Osteocyte (in vitro differentiated cells): Measurements from ENCODE around the gene CHFR. TPM values are rescaled to one million over a fixed set of nuclear protein-coding genes. Genes with fewer than 3 reads are reported as not detected.

Experiments
- DNase-seq: peaks from one replicate; pipeline ENCODE4 v3.0.0; 2021; ENCODE audit warnings: mixed read lengths; ENCODE audit not compliant: unreplicated experiment; ENCODE audit errors: extremely low spot score
- H3K27ac Mint-ChIP-seq: one replicate; pipeline ENCODE4 v1.8.0; 2021; ENCODE audit warnings: mild to moderate bottlenecking, mixed read lengths; ENCODE audit not compliant: unreplicated experiment
- H3K27me3 Mint-ChIP-seq: one replicate; pipeline ENCODE4 v1.8.0; 2021; ENCODE audit warnings: mixed read lengths; ENCODE audit not compliant: unreplicated experiment
- H3K36me3 Mint-ChIP-seq: one replicate; pipeline ENCODE4 v1.8.0; 2021; ENCODE audit warnings: mixed read lengths; ENCODE audit not compliant: unreplicated experiment
- H3K4me1 Mint-ChIP-seq: one replicate; pipeline ENCODE4 v1.8.0; 2021; ENCODE audit warnings: mixed read lengths; ENCODE audit not compliant: unreplicated experiment
- H3K4me3 Mint-ChIP-seq: one replicate; pipeline ENCODE4 v1.8.0; 2021; ENCODE audit warnings: mild to moderate bottlenecking, moderate library complexity, mixed read lengths; ENCODE audit not compliant: unreplicated experiment
- H3K9me3 Mint-ChIP-seq: one replicate; pipeline ENCODE4 v1.8.0; 2021; ENCODE audit warnings: mixed read lengths; ENCODE audit not compliant: unreplicated experiment
- total RNA-seq: library from RNA; stranded (reverse); gene quantifications from 2 replicates; pipeline ENCODE4 v1.2.1, GENCODE V29; 2021
- TF ChIP-seq, protein P1 (sequence below): fragments of 200-600 bp; sonication (generic); IDR thresholded peaks from 2 replicates; pipeline ENCODE4 v1.5.0; 2021; ENCODE audit warnings: antibody characterized with exemption, mild to moderate bottlenecking, moderate library complexity

The CHFR gene
- total RNA-seq, 1 donor from 2014 or later = 58.4 TPM

GRCh38 chr12:132824053-132824452, 63.4 kb downstream of the CHFR start:
- no peak overlapping the region for H3K4me3 Mint-ChIP-seq
- H3K9me3 Mint-ChIP-seq = no peaks in the 10 kb centered on the region
- peaks cover 52% of the 10 kb centered on the region for H3K36me3 Mint-ChIP-seq
- H3K4me1 Mint-ChIP-seq = peaks cover 27% of the 10 kb centered on the region
- TF ChIP-seq, protein P1, sequence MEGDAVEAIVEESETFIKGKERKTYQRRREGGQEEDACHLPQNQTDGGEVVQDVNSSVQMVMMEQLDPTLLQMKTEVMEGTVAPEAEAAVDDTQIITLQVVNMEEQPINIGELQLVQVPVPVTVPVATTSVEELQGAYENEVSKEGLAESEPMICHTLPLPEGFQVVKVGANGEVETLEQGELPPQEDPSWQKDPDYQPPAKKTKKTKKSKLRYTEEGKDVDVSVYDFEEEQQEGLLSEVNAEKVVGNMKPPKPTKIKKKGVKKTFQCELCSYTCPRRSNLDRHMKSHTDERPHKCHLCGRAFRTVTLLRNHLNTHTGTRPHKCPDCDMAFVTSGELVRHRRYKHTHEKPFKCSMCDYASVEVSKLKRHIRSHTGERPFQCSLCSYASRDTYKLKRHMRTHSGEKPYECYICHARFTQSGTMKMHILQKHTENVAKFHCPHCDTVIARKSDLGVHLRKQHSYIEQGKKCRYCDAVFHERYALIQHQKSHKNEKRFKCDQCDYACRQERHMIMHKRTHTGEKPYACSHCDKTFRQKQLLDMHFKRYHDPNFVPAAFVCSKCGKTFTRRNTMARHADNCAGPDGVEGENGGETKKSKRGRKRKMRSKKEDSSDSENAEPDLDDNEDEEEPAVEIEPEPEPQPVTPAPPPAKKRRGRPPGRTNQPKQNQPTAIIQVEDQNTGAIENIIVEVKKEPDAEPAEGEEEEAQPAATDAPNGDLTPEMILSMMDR = no peak
- no peak overlapping the region for H3K27ac Mint-ChIP-seq
- H3K27me3 Mint-ChIP-seq = no peaks in the 10 kb centered on the region
- no peak for DNase-seq

DNA sequence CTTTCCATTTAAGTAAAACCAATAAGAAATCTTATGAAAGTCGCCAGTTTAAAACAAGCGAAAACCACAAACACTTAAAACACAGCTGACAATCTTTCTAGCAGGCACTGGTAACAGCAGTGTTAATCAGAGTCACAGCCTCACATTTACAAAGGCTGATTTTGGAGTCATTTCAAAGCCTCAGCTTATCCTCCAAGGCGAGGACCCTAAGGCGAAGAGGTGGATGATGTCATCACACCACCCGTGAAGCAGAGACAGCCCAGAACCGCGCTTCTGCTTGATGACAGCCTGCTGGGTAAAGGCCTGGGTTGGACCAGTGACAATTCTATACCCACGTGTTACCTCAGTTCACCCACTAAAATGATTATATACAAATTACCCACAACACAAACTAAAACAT, 68.8 kb downstream of the CHFR start:
- peaks cover 39% of the 10 kb centered on the region for H3K36me3 Mint-ChIP-seq
- no peak overlapping the region for H3K4me3 Mint-ChIP-seq
- TF ChIP-seq, protein P1 = no peak
- H3K27me3 Mint-ChIP-seq = no peaks in the 10 kb centered on the region
- no peak overlapping the region for H3K27ac Mint-ChIP-seq
- DNase-seq = no peak
- H3K4me1 Mint-ChIP-seq = no peaks in the 10 kb centered on the region
- no peaks in the 10 kb centered on the region for H3K9me3 Mint-ChIP-seq

DNA sequence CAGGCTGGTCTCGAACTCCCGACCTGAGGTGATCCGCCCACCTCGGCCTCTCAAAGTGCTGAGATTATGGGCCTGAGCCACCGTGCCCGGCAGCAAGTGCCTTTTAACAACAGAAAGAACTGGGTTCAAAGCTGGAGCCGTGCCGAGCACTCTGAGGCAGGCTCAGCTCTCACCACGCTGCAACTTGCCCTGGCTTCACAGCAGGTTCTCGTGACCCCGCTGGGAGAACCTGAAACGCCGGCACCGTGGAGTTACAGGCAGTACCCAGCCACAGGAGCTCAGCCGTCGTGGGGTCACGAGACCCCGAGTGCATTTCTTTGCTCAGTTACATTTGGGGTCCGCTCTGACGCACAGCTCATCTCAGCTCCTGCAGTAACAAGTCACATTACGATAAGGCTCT, 73.2 kb downstream of the CHFR start:
- TF ChIP-seq, protein P1 = no peak
- no peak for DNase-seq
- Mint-ChIP-seq H3K27ac (no peak overlapping the region), H3K9me3 (no peaks in the 10 kb centered on the region), H3K36me3 (peaks cover 38% of the 10 kb centered on the region), H3K4me1 (no peaks in the 10 kb centered on the region), H3K4me3 (no peak overlapping the region), H3K27me3 (no peaks in the 10 kb centered on the region)

DNA sequence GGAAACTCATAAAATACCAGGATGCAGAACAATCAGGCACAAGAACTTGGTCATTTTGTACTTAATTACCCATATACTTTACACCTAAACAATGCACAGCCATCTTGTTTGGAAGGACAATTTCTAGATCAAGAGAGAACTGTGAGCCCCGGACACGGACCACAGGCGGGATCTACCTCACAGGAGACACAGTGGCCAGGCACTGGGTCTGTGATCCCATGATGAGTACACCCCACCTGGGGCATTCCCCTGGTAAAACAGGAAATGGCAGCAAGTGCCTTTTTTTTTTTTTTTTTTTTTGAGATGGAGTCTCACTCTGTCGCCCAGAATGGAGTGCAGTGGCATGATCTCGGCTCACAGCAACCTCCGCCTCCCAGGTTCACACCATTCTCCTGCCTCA, 74.0 kb downstream of the CHFR start:
- H3K4me1 Mint-ChIP-seq = no peaks in the 10 kb centered on the region
- H3K4me3 Mint-ChIP-seq = no peak overlapping the region
- TF ChIP-seq, protein P1 = no peak
- no peak overlapping the region for H3K27ac Mint-ChIP-seq
- no peaks in the 10 kb centered on the region for H3K9me3 Mint-ChIP-seq
- peaks cover 44% of the 10 kb centered on the region for H3K36me3 Mint-ChIP-seq
- H3K27me3 Mint-ChIP-seq = no peaks in the 10 kb centered on the region
- DNase-seq = no peak

GRCh38 chr12:132812631-132813305, 74.6 kb downstream of the CHFR start:
- Mint-ChIP-seq H3K9me3 (no peaks in the 10 kb centered on the region), H3K27ac (no peak overlapping the region), H3K36me3 (peaks cover 44% of the 10 kb centered on the region), H3K27me3 (no peaks in the 10 kb centered on the region), H3K4me3 (no peak overlapping the region), H3K4me1 (no peaks in the 10 kb centered on the region)
- TF ChIP-seq, protein P1 = no peak
- DNase-seq = no peak
